ENCODE measurements around the gene NMBR. TPM values are rescaled to one million over a fixed set of nuclear protein-coding genes. Genes with fewer than 3 reads are reported as not detected.
A peak's percentile ranks its signal among the peaks of the same experiment; 100 is the strongest.

NMBR gene
- total RNA-seq, 1 experiment from 2014 or later = not detected

DNA sequence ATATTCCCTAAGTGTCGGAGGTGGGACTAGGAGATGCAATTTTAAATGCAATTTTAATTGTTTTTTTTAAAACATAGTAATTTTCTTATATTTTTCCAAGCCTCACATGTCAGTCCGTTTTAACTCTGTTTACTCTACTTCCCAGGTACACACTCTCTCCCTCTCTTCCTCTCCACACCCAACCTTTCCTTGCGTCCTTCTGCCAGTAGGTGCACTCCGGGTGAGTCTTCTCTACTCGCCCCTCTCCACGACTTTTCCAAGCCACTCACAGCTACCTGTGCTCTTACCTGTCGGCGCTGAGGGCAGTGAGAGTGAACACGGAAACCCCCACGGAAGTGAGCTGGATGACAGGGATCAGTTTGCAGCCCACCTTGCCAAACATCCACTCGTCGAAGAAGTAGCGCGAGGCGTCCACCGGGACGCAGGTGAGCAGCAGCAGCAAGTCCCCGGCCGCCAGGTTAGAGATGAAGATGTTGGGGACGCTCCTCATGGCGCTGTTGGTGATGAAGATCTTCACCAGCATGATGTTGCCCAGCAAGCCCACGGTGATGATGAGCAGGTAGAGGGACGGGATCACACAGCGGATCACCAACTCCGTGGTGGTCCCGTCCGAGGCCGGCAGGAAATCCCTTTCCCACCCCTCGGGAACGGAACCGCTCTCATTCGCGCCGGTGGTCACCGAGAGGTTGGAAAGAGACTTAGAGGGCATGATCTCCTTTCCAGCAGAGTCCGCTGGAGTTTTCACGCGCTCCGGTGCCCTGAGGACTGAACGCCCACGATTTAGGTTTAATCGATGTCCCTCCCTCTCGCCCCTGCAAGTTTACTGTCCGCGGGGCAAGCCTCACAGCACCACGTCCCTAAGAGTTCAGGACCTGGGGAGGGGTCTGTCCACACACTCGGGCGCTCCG lies 58.7 kb downstream of the NMBR start:
- peak overlapping the region; percentile 69 for H3K4me2 ChIP-seq (ENCODE audit: insufficient read depth, insufficient read length, low read length)
- H3K4me3 Mint-ChIP-seq = peak overlapping the region; percentile 60 to 80
- peak; percentile 37 for DNase-seq

More for the DNA sequence above, 58.7 kb downstream of the NMBR start:
- H3K18ac ChIP-seq (ENCODE audit: insufficient read length, low read depth, low read length) = no peak overlapping the region
- no peak overlapping the region for H4K91ac ChIP-seq (ENCODE audit: insufficient read length, low read depth, low read length)
- H2BK5ac ChIP-seq (ENCODE audit: insufficient read length, low read length) = no peak overlapping the region
- H2BK12ac ChIP-seq (ENCODE audit: insufficient read length, low read depth, low read length) = no peak overlapping the region
- no peak overlapping the region for H3K56ac ChIP-seq (ENCODE audit: insufficient read length, low read depth, low read length)
- H2AFZ ChIP-seq (ENCODE audit: low read length) = no peak overlapping the region
- H3K27ac Mint-ChIP-seq = no peak overlapping the region; a peak in 1 of 7 replicates
- H4K8ac ChIP-seq (replicated peaks; ENCODE audit: insufficient read length, low read depth, low read length) = no peak overlapping the region
- H2BK15ac ChIP-seq (ENCODE audit: low read depth, low read length) = no peak overlapping the region
- no peak overlapping the region for H2BK120ac ChIP-seq (ENCODE audit: low read depth, low read length, poor library complexity, severe bottlenecking)
- WGBS (ENCODE audit: extremely low coverage, insufficient read length, low lambda C conversion rate) = no CpG with 5 or more reads among the region's 49 CpGs
- peaks cover 19% of the 10 kb centered on the region for H3K27me3 Mint-ChIP-seq (ENCODE audit: low read depth)
- no peak overlapping the region for H2AK5ac ChIP-seq (ENCODE audit: insufficient read length, low read length)
- H3K4me1 ChIP-seq (ENCODE audit: insufficient read depth, low read length) = no peaks in the 10 kb centered on the region
- peaks cover 8% of the 10 kb centered on the region for H3K23me2 ChIP-seq (ENCODE audit: insufficient read length, low read depth, low read length, poor library complexity, severe bottlenecking)
- no peaks in the 10 kb centered on the region for H3K9me3 ChIP-seq (ENCODE audit: control insufficient read depth, low read depth, low read length)
- no peak overlapping the region for H3T11ph ChIP-seq (ENCODE audit: low read length)
- H3K23ac ChIP-seq (ENCODE audit: insufficient read length, low read depth, low read length) = no peak overlapping the region
- H3K36me3 Mint-ChIP-seq (ENCODE audit: insufficient read depth in 1 of 3, low read depth in 3 of 3) = no peaks in the 10 kb centered on the region
- H3K79me1 ChIP-seq (ENCODE audit: insufficient read depth, low read depth, low read length, poor library complexity, severe bottlenecking) = no peaks in the 10 kb centered on the region
- TF ChIP-seq, protein P1, sequence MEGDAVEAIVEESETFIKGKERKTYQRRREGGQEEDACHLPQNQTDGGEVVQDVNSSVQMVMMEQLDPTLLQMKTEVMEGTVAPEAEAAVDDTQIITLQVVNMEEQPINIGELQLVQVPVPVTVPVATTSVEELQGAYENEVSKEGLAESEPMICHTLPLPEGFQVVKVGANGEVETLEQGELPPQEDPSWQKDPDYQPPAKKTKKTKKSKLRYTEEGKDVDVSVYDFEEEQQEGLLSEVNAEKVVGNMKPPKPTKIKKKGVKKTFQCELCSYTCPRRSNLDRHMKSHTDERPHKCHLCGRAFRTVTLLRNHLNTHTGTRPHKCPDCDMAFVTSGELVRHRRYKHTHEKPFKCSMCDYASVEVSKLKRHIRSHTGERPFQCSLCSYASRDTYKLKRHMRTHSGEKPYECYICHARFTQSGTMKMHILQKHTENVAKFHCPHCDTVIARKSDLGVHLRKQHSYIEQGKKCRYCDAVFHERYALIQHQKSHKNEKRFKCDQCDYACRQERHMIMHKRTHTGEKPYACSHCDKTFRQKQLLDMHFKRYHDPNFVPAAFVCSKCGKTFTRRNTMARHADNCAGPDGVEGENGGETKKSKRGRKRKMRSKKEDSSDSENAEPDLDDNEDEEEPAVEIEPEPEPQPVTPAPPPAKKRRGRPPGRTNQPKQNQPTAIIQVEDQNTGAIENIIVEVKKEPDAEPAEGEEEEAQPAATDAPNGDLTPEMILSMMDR (conservative IDR thresholded peaks at IDR 0.05) = no peak; the same call in 1 of the 3 replicates
- H3K9ac ChIP-seq (ENCODE audit: extremely low read depth, insufficient read length, low read length) = no peak overlapping the region
- no peak overlapping the region for H3K4ac ChIP-seq (ENCODE audit: low read depth, low read length)
- H3K14ac ChIP-seq (ENCODE audit: insufficient read depth, low read length) = no peak overlapping the region; the same call in 1 of the 2 replicates
- H2BK20ac ChIP-seq (ENCODE audit: low read depth, low read length, poor library complexity, severe bottlenecking) = no peak overlapping the region
- H3K27me3 ChIP-seq (ENCODE audit: insufficient read depth, low read length) = peaks cover 4% of the 10 kb centered on the region; the same call in 1 of the 2 replicates
- H3K27ac ChIP-seq (ENCODE audit: insufficient read length, low read depth, low read length) = no peak overlapping the region
- H4K5ac ChIP-seq (ENCODE audit: insufficient read length, low read depth, low read length) = no peak overlapping the region
- no peaks in the 10 kb centered on the region for H3K79me2 ChIP-seq (ENCODE audit: insufficient read depth, low read length)
- peaks cover 5 to 6% of the 10 kb centered on the region in 2 experiments; a peak in 2 of 4 replicates for H3K4me1 Mint-ChIP-seq
- H3K9me3 Mint-ChIP-seq = no peaks in the 10 kb centered on the region; a peak in 1 of 5 replicates
- no peaks in the 10 kb centered on the region for H4K20me1 ChIP-seq (ENCODE audit: control insufficient read depth, insufficient read depth, insufficient read length)

Data from H9 (cell line).